Measurements from ENCODE around the gene AUNIP.

GRCh38 chr1:25888426-25888987, 29.2 kb upstream of the AUNIP start:
- TF ChIP-seq POLR2A (IDR thresholded peaks at IDR 0.05) (no peak), POLR2AphosphoS5 (IDR thresholded peaks at IDR 0.05) (no peak), EP300 (IDR thresholded peaks at IDR 0.05) (no peak)
- TF ChIP-seq, protein P1, sequence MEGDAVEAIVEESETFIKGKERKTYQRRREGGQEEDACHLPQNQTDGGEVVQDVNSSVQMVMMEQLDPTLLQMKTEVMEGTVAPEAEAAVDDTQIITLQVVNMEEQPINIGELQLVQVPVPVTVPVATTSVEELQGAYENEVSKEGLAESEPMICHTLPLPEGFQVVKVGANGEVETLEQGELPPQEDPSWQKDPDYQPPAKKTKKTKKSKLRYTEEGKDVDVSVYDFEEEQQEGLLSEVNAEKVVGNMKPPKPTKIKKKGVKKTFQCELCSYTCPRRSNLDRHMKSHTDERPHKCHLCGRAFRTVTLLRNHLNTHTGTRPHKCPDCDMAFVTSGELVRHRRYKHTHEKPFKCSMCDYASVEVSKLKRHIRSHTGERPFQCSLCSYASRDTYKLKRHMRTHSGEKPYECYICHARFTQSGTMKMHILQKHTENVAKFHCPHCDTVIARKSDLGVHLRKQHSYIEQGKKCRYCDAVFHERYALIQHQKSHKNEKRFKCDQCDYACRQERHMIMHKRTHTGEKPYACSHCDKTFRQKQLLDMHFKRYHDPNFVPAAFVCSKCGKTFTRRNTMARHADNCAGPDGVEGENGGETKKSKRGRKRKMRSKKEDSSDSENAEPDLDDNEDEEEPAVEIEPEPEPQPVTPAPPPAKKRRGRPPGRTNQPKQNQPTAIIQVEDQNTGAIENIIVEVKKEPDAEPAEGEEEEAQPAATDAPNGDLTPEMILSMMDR (IDR thresholded peaks at IDR 0.05), result no peak

All from upper lobe of left lung (tissue), 4 donors.